ENCODE data around the gene DGKG. TPM values are rescaled to one million over a fixed set of nuclear protein-coding genes. Genes with fewer than 3 reads are reported as not detected.

DGKG gene
- total and polyA plus RNA-seq, 9 of the 15 experiments (the other 6 are each of a cell fraction or from before 2014, with no cell fraction given), result 0.01 to 0.36 (median 0.15) TPM

DNA sequence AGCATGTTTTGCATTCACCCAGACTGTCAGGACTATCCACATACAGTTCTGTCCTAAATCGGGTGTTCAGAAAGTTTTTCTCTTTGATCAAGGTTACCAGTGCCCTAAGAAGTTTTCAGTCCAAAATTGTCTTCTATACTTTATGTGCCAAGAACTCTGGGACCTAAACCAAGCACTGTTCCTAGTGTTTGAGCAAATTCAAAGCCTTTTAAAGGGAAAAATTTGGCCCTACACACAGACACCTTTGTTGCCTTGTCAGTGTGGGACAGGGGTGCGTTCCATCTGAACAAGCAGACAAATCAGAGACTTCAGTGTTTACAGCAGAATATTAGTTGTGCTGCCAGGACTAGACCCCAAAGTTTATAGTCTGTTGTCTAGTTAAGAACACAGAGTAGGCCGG lies 50.6 kb downstream of the DGKG start:
- H2AFZ ChIP-seq (ENCODE audit: low read depth, low read length), result no peak overlapping the region
- no peak overlapping the region for H3K9ac ChIP-seq (ENCODE audit: insufficient read depth in 1 of 2, low read depth in 2 of 2, low read length in 2 of 2)
- no peak overlapping the region for H3K4me3 ChIP-seq
- no peaks in the 10 kb centered on the region; the same call in 1 of the 2 replicates for H4K20me1 ChIP-seq (replicated peaks; ENCODE audit: control insufficient read depth, insufficient read depth, low read length)
- WGBS (ENCODE audit: insufficient coverage, low coverage, missing lambda C conversion rate), result 0% methylated on average over 3 of the region's 3 CpGs
- H3K9me3 ChIP-seq (replicated peaks; ENCODE audit: control insufficient read depth, insufficient read depth, low read depth, low read length), result no peaks in the 10 kb centered on the region
- H3K4me1 ChIP-seq (replicated peaks in 1 of 2; ENCODE audit: control insufficient read depth in 2 of 2, insufficient read depth in 2 of 2, low read length in 2 of 2), result no peaks in the 10 kb centered on the region
- ChIA-PET POLR2A (no interaction called here), CTCF (ENCODE audit: low intra/inter-chr PET ratio) (no interaction called here)
- intact Hi-C loops (cut with micrococcal nuclease), result no loop called here
- no TSS peak for BruUV-seq (replicated peaks)
- in situ Hi-C loops (cut with MboI), result no loop called here
- FAIRE-seq (no peak), DNase-seq (ENCODE audit: extremely low read depth in 1 of 4, low spot score in 3 of 4) (no peak), ATAC-seq (no peak)
- peaks cover 9 to 12% of the 10 kb centered on the region in 2 experiments; a peak in 2 of 5 replicates for H3K27me3 ChIP-seq (ENCODE audit: control insufficient read depth in 2 of 2, insufficient read depth in 2 of 2, low read length in 2 of 2)
- H3K27ac ChIP-seq (ENCODE audit: extremely low read depth, low read depth, low read length), result no peak overlapping the region
- no peaks in the 10 kb centered on the region for H3K36me3 ChIP-seq (ENCODE audit: control insufficient read depth, insufficient read depth, low read length)
- H3K79me2 ChIP-seq (ENCODE audit: control insufficient read depth, insufficient read depth, low read length), result no peaks in the 10 kb centered on the region
- TF ChIP-seq, protein P1, sequence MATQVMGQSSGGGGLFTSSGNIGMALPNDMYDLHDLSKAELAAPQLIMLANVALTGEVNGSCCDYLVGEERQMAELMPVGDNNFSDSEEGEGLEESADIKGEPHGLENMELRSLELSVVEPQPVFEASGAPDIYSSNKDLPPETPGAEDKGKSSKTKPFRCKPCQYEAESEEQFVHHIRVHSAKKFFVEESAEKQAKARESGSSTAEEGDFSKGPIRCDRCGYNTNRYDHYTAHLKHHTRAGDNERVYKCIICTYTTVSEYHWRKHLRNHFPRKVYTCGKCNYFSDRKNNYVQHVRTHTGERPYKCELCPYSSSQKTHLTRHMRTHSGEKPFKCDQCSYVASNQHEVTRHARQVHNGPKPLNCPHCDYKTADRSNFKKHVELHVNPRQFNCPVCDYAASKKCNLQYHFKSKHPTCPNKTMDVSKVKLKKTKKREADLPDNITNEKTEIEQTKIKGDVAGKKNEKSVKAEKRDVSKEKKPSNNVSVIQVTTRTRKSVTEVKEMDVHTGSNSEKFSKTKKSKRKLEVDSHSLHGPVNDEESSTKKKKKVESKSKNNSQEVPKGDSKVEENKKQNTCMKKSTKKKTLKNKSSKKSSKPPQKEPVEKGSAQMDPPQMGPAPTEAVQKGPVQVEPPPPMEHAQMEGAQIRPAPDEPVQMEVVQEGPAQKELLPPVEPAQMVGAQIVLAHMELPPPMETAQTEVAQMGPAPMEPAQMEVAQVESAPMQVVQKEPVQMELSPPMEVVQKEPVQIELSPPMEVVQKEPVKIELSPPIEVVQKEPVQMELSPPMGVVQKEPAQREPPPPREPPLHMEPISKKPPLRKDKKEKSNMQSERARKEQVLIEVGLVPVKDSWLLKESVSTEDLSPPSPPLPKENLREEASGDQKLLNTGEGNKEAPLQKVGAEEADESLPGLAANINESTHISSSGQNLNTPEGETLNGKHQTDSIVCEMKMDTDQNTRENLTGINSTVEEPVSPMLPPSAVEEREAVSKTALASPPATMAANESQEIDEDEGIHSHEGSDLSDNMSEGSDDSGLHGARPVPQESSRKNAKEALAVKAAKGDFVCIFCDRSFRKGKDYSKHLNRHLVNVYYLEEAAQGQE (IDR thresholded peaks at IDR 0.05; ENCODE audit: borderline replicate concordance), result no peak
- TF ChIP-seq, protein P1 (CRISPR knock-in tag; IDR thresholded peaks at IDR 0.05; ENCODE audit: low read depth), result no peak
- TF ChIP-seq JUNB (CRISPR knock-in tag; conservative IDR thresholded peaks at IDR 0.05) (no peak), CEBPB (tag; IDR thresholded peaks at IDR 0.05) (no peak), TEAD4 (IDR thresholded peaks at IDR 0.05; ENCODE audit: low read length) (no peak), TEAD4 (CRISPR knock-in tag; IDR thresholded peaks at IDR 0.05; ENCODE audit: borderline replicate concordance) (no peak), ZNF717 (CRISPR knock-in tag; IDR thresholded peaks at IDR 0.05) (no peak), SRSF3 (IDR thresholded peaks at IDR 0.05; ENCODE audit: insufficient read depth, low read length) (no peak), MAFF (IDR thresholded peaks at IDR 0.05; ENCODE audit: low read length) (no peak), STAT5A (IDR thresholded peaks at IDR 0.05; ENCODE audit: borderline replicate concordance, low read length) (no peak), ZC3H8 (IDR thresholded peaks at IDR 0.05) (no peak)
- H3K4me2 ChIP-seq (ENCODE audit: insufficient read depth, low read length), result no peak overlapping the region
- no peaks in the 10 kb centered on the region for H3K9me1 ChIP-seq (ENCODE audit: control insufficient read depth, insufficient read depth, low read length)
